Testis (tissue), 3 donors: ENCODE results near the gene RNF38. TPM values are rescaled to one million over a fixed set of nuclear protein-coding genes. Genes with fewer than 3 reads are reported as not detected.
A peak's percentile ranks its signal among the peaks of the same experiment; 100 is the strongest.

ENCODE experiments used
- DNase-seq: peaks from one replicate; pipeline ENCODE4 v3.0.0-alpha.2; 2019
- H3K27ac ChIP-seq, 2 donors: fragments of 200-600 bp; sonication (generic); one replicate each; pipeline ENCODE4 v1.5.1; 2019
- H3K27me3 ChIP-seq: fragments of 200-600 bp; sonication (generic); one replicate; pipeline ENCODE4 v1.5.1; 2019
- H3K36me3 ChIP-seq: fragments of 200-600 bp; sonication (generic); one replicate; pipeline ENCODE4 v1.5.1; 2017; ENCODE audit warnings: low read depth; ENCODE audit errors: missing control alignments
- H3K4me1 ChIP-seq: fragments of 200-600 bp; sonication (generic); one replicate; pipeline ENCODE4 v1.5.1; 2019
- H3K4me3 ChIP-seq, 2 donors: fragments of 200-600 bp; sonication (generic); one replicate each; pipeline ENCODE4 v1.5.1; 2017 to 2019
- H3K9me3 ChIP-seq: fragments of 200-600 bp; sonication (generic); one replicate; pipeline ENCODE4 v1.5.1; 2017
- POLR2A ChIP-seq: fragments of 450-650 bp; IDR thresholded peaks from one replicate; pipeline ENCODE4 v1.6.1; 2017; ENCODE audit warnings: antibody characterized with exemption, mild to moderate bottlenecking, moderate library complexity
- WGBS, 2 donors: methylation state at CpG; one replicate each; pipeline ENCODE4 v1.1.5; 2018; 5-methylcytosine and 5-hydroxymethylcytosine counted together
- intact Hi-C: fragments of 100-400 bp; cut with DNase I; formaldehyde crosslinking; loops from one replicate; pipeline ENCODE4 v1.15.1; 2023; ENCODE audit warnings: low total_unique reads
- polyA plus RNA-seq: library from polyadenylated mRNA; stranded (reverse); fragments of 350-450 nt; fragmentation: Illumina TruSeq; extraction: RNeasy Lipid Tissue Mini Kit (QIAGEN cat#74804); gene quantifications from one replicate; pipeline ENCODE4 v1.2.3, GENCODE V29; 2014; ENCODE audit warnings: low read depth, low replicate concordance; ENCODE audit not compliant: insufficient read depth
- total RNA-seq, 2 donors: library from RNA; depleted of rRNA; stranded (reverse); fragments of >200 nt; gene quantifications; one replicate each; pipeline ENCODE4 v1.2.3, GENCODE V29; 2016
- TF ChIP-seq, protein P1 (sequence below), 3 experiments: fragments of 450-650 bp in 2 of 3; fragments of 200-600 bp in 1 of 3; sonication (generic) in 1 of 3; IDR thresholded peaks; one replicate each; pipeline ENCODE4 v1.5.1; 2016 to 2019; ENCODE audit warnings: antibody characterized with exemption in 3 of 3, mild to moderate bottlenecking in 2 of 3, moderate library complexity in 1 of 3

Gene RNF38
- total and polyA plus RNA-seq, 3 donors from 2014 or later, result 116 to 197 (median 117) TPM

DNA sequence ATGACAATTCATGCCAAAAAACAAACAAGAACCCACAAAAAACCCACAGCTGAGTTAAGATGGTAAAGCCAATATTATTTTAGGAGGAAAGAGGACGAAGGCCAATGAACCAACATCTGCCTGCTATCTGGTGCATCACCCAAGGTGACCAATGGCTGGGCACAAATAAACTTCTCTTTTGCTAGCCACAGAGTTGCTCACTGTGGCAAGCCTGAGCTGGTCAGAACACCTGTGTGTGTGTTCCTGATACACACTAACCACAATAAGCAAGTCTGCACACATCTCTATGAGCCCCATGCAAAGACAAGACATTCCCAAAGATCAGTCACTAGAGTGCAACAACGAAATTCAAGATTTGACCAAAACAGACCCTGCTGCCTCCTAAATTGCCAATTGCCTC lies 63.1 kb downstream of the RNF38 start:
- WGBS, 2 donors, result 80 to 86% methylated on average over 2 of the region's 2 CpGs
- no peak for TF ChIP-seq POLR2A
- TF ChIP-seq, protein P1, sequence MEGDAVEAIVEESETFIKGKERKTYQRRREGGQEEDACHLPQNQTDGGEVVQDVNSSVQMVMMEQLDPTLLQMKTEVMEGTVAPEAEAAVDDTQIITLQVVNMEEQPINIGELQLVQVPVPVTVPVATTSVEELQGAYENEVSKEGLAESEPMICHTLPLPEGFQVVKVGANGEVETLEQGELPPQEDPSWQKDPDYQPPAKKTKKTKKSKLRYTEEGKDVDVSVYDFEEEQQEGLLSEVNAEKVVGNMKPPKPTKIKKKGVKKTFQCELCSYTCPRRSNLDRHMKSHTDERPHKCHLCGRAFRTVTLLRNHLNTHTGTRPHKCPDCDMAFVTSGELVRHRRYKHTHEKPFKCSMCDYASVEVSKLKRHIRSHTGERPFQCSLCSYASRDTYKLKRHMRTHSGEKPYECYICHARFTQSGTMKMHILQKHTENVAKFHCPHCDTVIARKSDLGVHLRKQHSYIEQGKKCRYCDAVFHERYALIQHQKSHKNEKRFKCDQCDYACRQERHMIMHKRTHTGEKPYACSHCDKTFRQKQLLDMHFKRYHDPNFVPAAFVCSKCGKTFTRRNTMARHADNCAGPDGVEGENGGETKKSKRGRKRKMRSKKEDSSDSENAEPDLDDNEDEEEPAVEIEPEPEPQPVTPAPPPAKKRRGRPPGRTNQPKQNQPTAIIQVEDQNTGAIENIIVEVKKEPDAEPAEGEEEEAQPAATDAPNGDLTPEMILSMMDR (IDR thresholded peaks at IDR 0.05), result no peak
- Histone ChIP-seq H3K36me3 (no peaks in the 10 kb centered on the region), H3K4me3 (no peak overlapping the region), H3K9me3 (no peaks in the 10 kb centered on the region), H3K4me1 (no peaks in the 10 kb centered on the region), H3K27me3 (no peaks in the 10 kb centered on the region), H3K27ac (no peak overlapping the region)
- DNase-seq, result no peak
- intact Hi-C loops, result no loop called here

DNA sequence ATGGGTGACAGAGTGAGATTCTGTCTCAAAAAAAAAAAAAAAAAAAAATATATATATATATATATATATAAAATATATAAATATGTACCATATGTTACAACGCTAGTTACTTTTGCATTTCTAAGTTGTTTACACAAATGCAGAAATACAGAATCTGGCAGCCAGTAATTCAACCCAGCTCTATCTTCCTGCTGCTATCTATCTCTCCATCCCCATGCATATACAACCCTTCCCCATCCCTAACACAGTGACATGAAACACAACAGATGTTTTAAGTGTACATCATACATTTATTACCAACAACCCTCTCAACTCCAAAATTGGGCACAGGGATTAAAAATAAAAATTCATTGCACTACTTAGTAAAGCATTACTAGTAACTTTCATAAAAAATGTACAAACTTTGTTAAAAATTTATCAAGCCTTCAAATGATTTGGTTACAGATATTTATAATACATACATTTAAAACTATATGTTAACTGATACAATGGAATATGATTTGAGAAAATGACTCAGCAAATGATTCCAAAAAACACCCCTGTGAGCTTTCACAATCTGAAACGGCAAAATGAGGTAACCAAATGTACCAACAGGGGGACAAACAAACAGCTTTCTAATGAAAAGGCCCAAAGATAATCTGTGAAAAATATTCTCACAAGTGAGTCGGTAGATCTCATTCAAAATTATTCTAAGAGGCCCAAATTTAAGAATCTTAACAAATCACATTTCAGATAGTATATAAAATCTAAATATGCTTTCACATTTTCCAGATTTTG lies 63.8 kb downstream of the RNF38 start:
- H3K4me1 ChIP-seq, result no peaks in the 10 kb centered on the region
- no peak overlapping the region for H3K27ac ChIP-seq
- intact Hi-C loops, result no loop called here
- no peak overlapping the region for H3K4me3 ChIP-seq
- no peaks in the 10 kb centered on the region for H3K9me3 ChIP-seq
- 69% methylated on average over 3 of the region's 3 CpGs for WGBS, 2 donors
- no peaks in the 10 kb centered on the region for H3K36me3 ChIP-seq
- no peaks in the 10 kb centered on the region for H3K27me3 ChIP-seq
- TF ChIP-seq, protein P1 (IDR thresholded peaks at IDR 0.05), result no peak
- no peak for TF ChIP-seq POLR2A
- no peak for DNase-seq

DNA sequence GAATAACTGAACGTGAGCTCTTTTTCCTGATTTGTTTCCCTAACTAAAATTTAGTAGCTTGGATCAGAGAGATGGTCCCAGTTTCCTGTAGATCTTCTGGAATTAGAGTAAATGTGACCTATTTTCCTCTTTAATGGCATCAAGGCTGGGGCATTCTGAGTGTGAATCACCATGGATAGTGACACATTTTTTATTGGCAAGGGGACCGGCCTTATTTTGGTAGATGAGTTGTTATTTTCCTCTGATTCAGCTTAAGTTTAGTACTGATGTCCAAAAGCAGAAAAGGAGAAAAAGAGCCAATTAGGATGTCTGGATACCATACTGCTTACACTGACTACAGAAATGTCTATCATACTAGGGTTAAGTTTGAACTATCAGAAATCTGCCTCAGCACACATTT lies 68.1 kb downstream of the RNF38 start:
- no peaks in the 10 kb centered on the region for H3K36me3 ChIP-seq
- no peak for DNase-seq
- intact Hi-C loops, result no loop called here
- H3K4me3 ChIP-seq, result no peak overlapping the region
- 64 to 81% methylated on average over 2 of the region's 2 CpGs for WGBS, 2 donors
- H3K27ac ChIP-seq, result no peak overlapping the region
- no peaks in the 10 kb centered on the region for H3K4me1 ChIP-seq
- TF ChIP-seq, protein P1 (IDR thresholded peaks at IDR 0.05), result no peak
- no peak for TF ChIP-seq POLR2A
- no peaks in the 10 kb centered on the region for H3K27me3 ChIP-seq
- H3K9me3 ChIP-seq, result no peaks in the 10 kb centered on the region

DNA sequence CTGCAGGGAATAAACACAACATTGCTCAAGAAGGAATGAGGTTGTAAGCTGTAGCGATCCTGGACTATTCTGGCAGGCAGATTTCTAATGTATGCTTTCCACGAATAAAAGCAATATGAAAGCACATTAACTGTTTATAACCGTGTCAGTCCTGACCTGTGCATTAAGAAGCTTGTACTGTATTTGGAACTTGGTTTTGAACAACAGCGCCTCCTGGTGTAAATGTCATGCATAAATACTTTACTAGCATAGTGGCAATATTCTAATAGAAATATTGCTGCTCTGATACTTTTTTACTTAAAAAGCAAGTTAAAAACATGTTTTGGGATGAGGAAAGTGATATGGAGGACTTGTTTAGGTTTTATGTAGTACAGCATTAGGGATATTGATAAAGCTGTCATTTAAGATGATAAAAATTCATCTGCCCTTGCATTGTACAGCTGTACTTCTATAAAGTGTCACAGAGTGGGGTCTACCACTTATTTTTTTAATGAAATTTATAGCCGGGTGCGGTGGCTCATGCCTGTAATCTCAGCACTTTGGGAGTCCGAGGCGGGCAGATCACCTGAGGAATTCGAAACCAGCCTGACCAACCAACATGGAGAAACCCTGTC lies 71.2 kb downstream of the RNF38 start:
- DNase-seq, result peak; percentile 64
- 44 to 45% methylated on average over 9 of the region's 9 CpGs for WGBS, 2 donors
- no peaks in the 10 kb centered on the region for H3K4me1 ChIP-seq
- TF ChIP-seq POLR2A, result no peak
- TF ChIP-seq, protein P1 (IDR thresholded peaks at IDR 0.05), result peak; percentile 81 to 85 (median 82)
- H3K9me3 ChIP-seq, result no peaks in the 10 kb centered on the region
- H3K27me3 ChIP-seq, result no peaks in the 10 kb centered on the region
- intact Hi-C loops, result no loop called here
- no peaks in the 10 kb centered on the region for H3K36me3 ChIP-seq
- H3K27ac ChIP-seq, result no peak overlapping the region
- no peak overlapping the region for H3K4me3 ChIP-seq
